Epidermal melanocyte (primary cell): ENCODE results near the gene CDH26.

Experiments
- DNase-seq: peaks from one replicate; pipeline ENCODE4 v3.0.0; 2011; ENCODE audit warnings: low spot score; ENCODE audit not compliant: insufficient read length

CDH26 gene

GRCh38 chr20:59958123-59958522, at the start of gene CDH26:
Gene CDH26, plus strand, starts transcription at chr20:59958423. Its CDS starts 304 bp downstream, at chr20:59958727.
- DNase-seq, result no peak

- DNase-seq, result no peak
Measured at GRCh38 chr20:59908855-59909254, 49.4 kb upstream of the CDH26 start.

GRCh38 chr20:59911041-59911440, 47.2 kb upstream of the CDH26 start:
- DNase-seq, result no peak

GRCh38 chr20:59912609-59913008, 45.6 kb upstream of the CDH26 start:
- DNase-seq, result no peak

- no peak for DNase-seq
Measured at GRCh38 chr20:59920944-59921343, 37.3 kb upstream of the CDH26 start.

- no peak for DNase-seq
Measured at GRCh38 chr20:59923514-59923913, 34.7 kb upstream of the CDH26 start.

GRCh38 chr20:59925359-59925758, 32.9 kb upstream of the CDH26 start:
- no peak for DNase-seq

- DNase-seq, result no peak
Measured at GRCh38 chr20:59925899-59926298, 32.3 kb upstream of the CDH26 start.

GRCh38 chr20:59931511-59932312, 26.5 kb upstream of the CDH26 start:
- DNase-seq, result no peak

GRCh38 chr20:59932616-59933295, 25.5 kb upstream of the CDH26 start:
- DNase-seq, result no peak

GRCh38 chr20:59933296-59933848, 24.9 kb upstream of the CDH26 start, which contains the start of gene SYCP2:
Gene SYCP2, minus strand, starts transcription at chr20:59933637. Its CDS starts 11,224 bp downstream, at chr20:59922413.
- DNase-seq, result peak; percentile 46

- peak; percentile 82 for DNase-seq
Measured at GRCh38 chr20:59933849-59934585, 24.2 kb upstream of the CDH26 start.

- no peak for DNase-seq
Measured at GRCh38 chr20:59935457-59936185, 22.6 kb upstream of the CDH26 start.

GRCh38 chr20:59936409-59936808, 21.8 kb upstream of the CDH26 start:
- no peak for DNase-seq

- no peak for DNase-seq
Measured at GRCh38 chr20:59937150-59937549, 21.1 kb upstream of the CDH26 start.

- DNase-seq, result peak; percentile 27
Measured at GRCh38 chr20:59938221-59938620, 20.0 kb upstream of the CDH26 start.

GRCh38 chr20:59938696-59939051, 19.5 kb upstream of the CDH26 start:
- no peak for DNase-seq

GRCh38 chr20:59939052-59939878, 19.0 kb upstream of the CDH26 start:
- DNase-seq, result no peak

- DNase-seq, result no peak
Measured at GRCh38 chr20:59939879-59940128, 18.4 kb upstream of the CDH26 start.

GRCh38 chr20:59940129-59940955, 17.9 kb upstream of the CDH26 start, which contains the start of the genes FAM217B and PPP1R3D:
Gene FAM217B, plus strand, starts transcription at chr20:59940389. Its CDS starts 3,555 bp downstream, at chr20:59943944.
Gene PPP1R3D, minus strand, starts transcription at chr20:59940305. Its CDS starts 374 bp downstream, at chr20:59939931.
- DNase-seq, result peak; percentile 98
